OCI-LY3 (cell line): ENCODE measurements around the gene SPATS2L.
A peak's percentile ranks its signal among the peaks of the same experiment; 100 is the strongest.

Experiments
- H2AFZ ChIP-seq: fragments of 200-600, 300-600 bp; shearing (Covaris generic); 2 replicates; pipeline ENCODE4 v1.6.0; 2014; ENCODE audit warnings: antibody characterized with exemption, low read depth, low read length
- H3K27ac ChIP-seq: fragments of 200-600, 300-600 bp; sonication (generic); 2 replicates; pipeline ENCODE4 v1.5.1; 2014; ENCODE audit warnings: mild to moderate bottlenecking, low read length, moderate library complexity, mixed read lengths
- H3K27me3 ChIP-seq: fragments of 200-600, 300-600 bp; sonication (generic); 2 replicates; pipeline ENCODE4 v1.6.1; 2014; ENCODE audit warnings: low read depth, low read length, mixed read lengths
- H3K36me3 ChIP-seq: fragments of 200-600, 300-600 bp; sonication (generic); replicated peaks from 2 replicates; pipeline ENCODE3; 2014; ENCODE audit warnings: low read depth, low read length, mixed read lengths
- H3K4me1 ChIP-seq: fragments of 300-600, 200-600 bp; sonication (generic); 2 replicates; pipeline ENCODE4 v1.6.1; 2014; ENCODE audit warnings: low read length, mixed read lengths
- H3K4me2 ChIP-seq: fragments of 200-600, 300-600 bp; sonication (generic); 2 replicates; pipeline ENCODE4 v1.6.1; 2014; ENCODE audit warnings: low read length, mixed read lengths
- H3K4me3 ChIP-seq: fragments of 300-600, 200-600 bp; sonication (generic); 2 replicates; pipeline ENCODE4 v1.5.1; 2014; ENCODE audit warnings: antibody characterized with exemption, mild to moderate bottlenecking, low read length, moderate library complexity
- H3K79me2 ChIP-seq: fragments of 300-600, 200-600 bp; shearing (Covaris generic); 2 replicates; pipeline ENCODE4 v1.6.1; 2014; ENCODE audit warnings: mild to moderate bottlenecking, low read length, mixed read lengths
- H3K9ac ChIP-seq: fragments of 300-600, 200-600 bp; shearing (Covaris generic); 2 replicates; pipeline ENCODE4 v1.6.0; 2014; ENCODE audit warnings: mild to moderate bottlenecking, low read length, moderate library complexity
- H3K9me3 ChIP-seq: fragments of 200-600, 300-600 bp; shearing (Covaris generic); 2 replicates; pipeline ENCODE4 v1.6.1; 2014; ENCODE audit warnings: low read length, mixed read lengths; ENCODE audit not compliant: insufficient read depth
- H4K20me1 ChIP-seq: fragments of 200-600, 300-600 bp; sonication (generic); 2 replicates; pipeline ENCODE4 v1.6.1; 2016; ENCODE audit warnings: low read length, mixed read lengths; ENCODE audit not compliant: insufficient read depth
- EZH2phosphoT487 ChIP-seq: fragments of 200-600 bp; shearing (Covaris generic); IDR thresholded peaks from 2 replicates; pipeline ENCODE4 v1.6.1; 2018; ENCODE audit warnings: antibody characterized with exemption, mixed run types, low read depth
- TF ChIP-seq, protein P1 (sequence below): fragments of 200-600, 300-600 bp; sonication (generic); IDR thresholded peaks from 2 replicates; pipeline ENCODE4 v1.5.1; 2014; ENCODE audit warnings: antibody characterized with exemption, low read length, low read depth

The SPATS2L gene

DNA sequence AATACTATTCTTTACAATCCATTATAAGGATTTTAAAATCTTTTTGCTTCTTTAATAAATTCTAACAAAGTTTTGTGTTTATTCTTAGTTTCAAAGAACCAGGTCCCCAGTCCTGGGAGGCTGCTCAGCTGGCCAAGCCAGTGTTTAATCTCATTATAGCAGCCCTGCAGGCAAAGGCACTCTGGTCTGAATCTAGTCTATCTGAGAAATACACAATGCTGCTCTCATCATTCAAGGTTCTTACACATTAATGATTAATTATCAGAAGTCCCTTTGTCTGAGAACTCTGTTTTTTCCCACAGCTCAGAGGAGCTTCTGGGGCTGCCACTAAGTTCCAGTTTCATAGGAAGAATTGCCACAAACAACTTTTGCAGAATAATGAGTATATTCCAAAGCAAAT is 175.7 kb downstream of the SPATS2L start:
- H3K36me3 ChIP-seq: no peaks in the 10 kb centered on the region
- no peak overlapping the region for H3K9ac ChIP-seq
- H4K20me1 ChIP-seq: no peaks in the 10 kb centered on the region
- no peaks in the 10 kb centered on the region for H3K4me1 ChIP-seq
- TF ChIP-seq, protein P1, sequence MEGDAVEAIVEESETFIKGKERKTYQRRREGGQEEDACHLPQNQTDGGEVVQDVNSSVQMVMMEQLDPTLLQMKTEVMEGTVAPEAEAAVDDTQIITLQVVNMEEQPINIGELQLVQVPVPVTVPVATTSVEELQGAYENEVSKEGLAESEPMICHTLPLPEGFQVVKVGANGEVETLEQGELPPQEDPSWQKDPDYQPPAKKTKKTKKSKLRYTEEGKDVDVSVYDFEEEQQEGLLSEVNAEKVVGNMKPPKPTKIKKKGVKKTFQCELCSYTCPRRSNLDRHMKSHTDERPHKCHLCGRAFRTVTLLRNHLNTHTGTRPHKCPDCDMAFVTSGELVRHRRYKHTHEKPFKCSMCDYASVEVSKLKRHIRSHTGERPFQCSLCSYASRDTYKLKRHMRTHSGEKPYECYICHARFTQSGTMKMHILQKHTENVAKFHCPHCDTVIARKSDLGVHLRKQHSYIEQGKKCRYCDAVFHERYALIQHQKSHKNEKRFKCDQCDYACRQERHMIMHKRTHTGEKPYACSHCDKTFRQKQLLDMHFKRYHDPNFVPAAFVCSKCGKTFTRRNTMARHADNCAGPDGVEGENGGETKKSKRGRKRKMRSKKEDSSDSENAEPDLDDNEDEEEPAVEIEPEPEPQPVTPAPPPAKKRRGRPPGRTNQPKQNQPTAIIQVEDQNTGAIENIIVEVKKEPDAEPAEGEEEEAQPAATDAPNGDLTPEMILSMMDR: no peak
- TF ChIP-seq EZH2phosphoT487: no peak
- no peaks in the 10 kb centered on the region for H3K79me2 ChIP-seq
- H3K4me3 ChIP-seq: no peak overlapping the region
- no peak overlapping the region for H3K4me2 ChIP-seq
- no peaks in the 10 kb centered on the region for H3K9me3 ChIP-seq
- H3K27ac ChIP-seq: no peak overlapping the region
- no peak overlapping the region for H2AFZ ChIP-seq
- no peaks in the 10 kb centered on the region for H3K27me3 ChIP-seq

DNA sequence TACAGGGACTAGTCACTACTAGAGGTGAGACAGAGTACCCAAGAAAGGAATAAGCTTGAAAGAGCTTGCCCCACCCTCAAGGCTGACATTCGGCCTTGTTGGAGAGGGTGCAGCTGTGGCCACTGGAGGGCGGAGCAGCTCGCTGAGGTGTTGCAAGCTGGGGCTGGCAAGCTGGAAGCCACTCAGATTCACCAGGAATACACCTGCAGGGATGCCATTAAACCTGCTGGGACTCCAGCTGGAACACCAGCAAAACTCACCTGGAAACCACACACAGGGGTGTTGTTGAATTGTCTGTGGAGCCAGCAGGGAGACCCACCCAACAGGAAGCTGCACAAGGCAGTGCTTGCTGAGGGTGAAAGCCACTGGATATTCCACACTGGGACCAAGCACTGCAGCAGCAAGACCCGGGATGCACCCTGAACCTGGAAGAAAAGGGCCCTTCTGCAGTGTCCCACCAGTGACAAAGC is 177.3 kb downstream of the SPATS2L start:
- Histone ChIP-seq H3K9ac (no peak overlapping the region), H3K27ac (no peak overlapping the region), H3K36me3 (peaks cover under 1% of the 10 kb centered on the region), H4K20me1 (no peaks in the 10 kb centered on the region), H3K27me3 (no peaks in the 10 kb centered on the region), H3K4me2 (no peak overlapping the region), H3K4me3 (no peak overlapping the region), H3K79me2 (no peaks in the 10 kb centered on the region), H3K9me3 (no peaks in the 10 kb centered on the region), H3K4me1 (no peaks in the 10 kb centered on the region), H2AFZ (no peak overlapping the region)
- TF ChIP-seq, protein P1: peak; percentile 65
- TF ChIP-seq EZH2phosphoT487: no peak

DNA sequence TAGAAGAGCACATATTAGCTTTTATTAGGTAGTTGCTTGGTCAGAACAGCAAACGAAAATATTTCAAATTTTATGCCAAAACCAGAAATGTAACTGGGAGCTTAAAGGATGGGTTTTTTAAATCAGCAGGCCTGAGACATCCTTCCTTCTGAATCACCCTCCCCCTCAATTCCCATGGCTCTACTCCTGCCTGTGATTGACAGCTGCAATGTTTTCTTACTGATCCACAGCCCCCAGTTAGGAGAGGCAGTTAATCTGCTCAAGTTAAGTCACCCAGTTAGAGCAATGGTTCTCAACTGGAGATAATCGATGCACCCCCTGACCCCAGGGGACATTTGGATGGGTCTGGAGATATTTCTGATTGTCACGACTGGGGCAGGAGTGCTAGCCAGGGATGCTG is 178.4 kb downstream of the SPATS2L start:
- Histone ChIP-seq H3K36me3 (peaks cover 7% of the 10 kb centered on the region), H3K79me2 (no peaks in the 10 kb centered on the region), H3K9me3 (no peaks in the 10 kb centered on the region), H3K9ac (no peak overlapping the region), H3K4me2 (no peak overlapping the region), H3K27me3 (no peaks in the 10 kb centered on the region), H3K4me3 (no peak overlapping the region), H2AFZ (no peak overlapping the region), H4K20me1 (no peaks in the 10 kb centered on the region), H3K27ac (no peak overlapping the region), H3K4me1 (no peaks in the 10 kb centered on the region)
- TF ChIP-seq, protein P1: no peak
- no peak for TF ChIP-seq EZH2phosphoT487

DNA sequence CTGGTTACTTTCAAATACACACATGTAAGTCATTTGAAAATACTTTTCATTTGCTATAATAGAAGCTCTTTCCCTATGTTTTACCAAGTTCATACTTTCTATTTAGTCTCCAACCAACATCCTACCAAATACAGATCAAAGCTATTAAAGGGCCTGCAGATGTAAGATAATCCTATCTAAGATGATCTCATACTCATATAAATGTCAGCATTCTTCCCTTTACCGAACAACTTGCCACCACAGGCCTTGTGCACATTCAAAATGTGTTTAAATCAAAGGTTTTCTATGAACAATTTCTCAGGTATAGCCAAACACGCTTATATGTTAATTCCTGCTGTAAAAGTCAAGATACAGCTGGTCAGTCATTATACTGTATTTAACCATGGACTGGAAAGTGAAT is 180.0 kb downstream of the SPATS2L start:
- Histone ChIP-seq H3K4me2 (no peak overlapping the region), H3K36me3 (peaks cover 16% of the 10 kb centered on the region), H3K4me3 (no peak overlapping the region), H2AFZ (no peak overlapping the region), H3K9me3 (no peaks in the 10 kb centered on the region), H3K79me2 (no peaks in the 10 kb centered on the region), H3K27me3 (no peaks in the 10 kb centered on the region), H3K4me1 (no peaks in the 10 kb centered on the region), H3K9ac (no peak overlapping the region), H3K27ac (no peak overlapping the region), H4K20me1 (no peaks in the 10 kb centered on the region)
- TF ChIP-seq, protein P1: no peak
- no peak for TF ChIP-seq EZH2phosphoT487
